ENCODE results near the gene PHAF1.

The PHAF1 gene

GRCh38 chr16:67109407-67110135 lies at the start of gene PHAF1:
Gene PHAF1 (plus strand): TSS chr16:67109941. CDS start chr16:67110176, 235 bp downstream.
- peak; percentile 84 for DNase-seq

DNA sequence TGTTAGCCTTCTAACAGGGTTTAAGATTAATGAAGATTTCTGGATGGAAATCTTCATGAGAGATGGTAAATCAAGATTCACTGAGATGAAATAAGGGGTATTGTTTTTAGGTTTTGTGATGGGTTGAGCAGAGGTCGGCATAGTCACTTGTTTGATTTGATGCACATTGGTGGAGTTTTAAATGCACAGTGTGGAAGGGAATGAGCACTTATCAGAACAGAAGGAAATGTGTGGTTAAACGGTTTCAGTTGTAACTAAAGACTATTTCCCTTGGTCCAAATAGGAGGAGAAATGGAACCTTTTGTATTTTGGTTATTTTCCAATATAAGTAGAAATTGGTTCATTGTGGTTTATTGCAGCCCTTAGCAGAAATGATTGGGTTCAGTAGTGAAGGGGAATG lies 46.7 kb upstream of the PHAF1 start:
- no peak for DNase-seq

DNA sequence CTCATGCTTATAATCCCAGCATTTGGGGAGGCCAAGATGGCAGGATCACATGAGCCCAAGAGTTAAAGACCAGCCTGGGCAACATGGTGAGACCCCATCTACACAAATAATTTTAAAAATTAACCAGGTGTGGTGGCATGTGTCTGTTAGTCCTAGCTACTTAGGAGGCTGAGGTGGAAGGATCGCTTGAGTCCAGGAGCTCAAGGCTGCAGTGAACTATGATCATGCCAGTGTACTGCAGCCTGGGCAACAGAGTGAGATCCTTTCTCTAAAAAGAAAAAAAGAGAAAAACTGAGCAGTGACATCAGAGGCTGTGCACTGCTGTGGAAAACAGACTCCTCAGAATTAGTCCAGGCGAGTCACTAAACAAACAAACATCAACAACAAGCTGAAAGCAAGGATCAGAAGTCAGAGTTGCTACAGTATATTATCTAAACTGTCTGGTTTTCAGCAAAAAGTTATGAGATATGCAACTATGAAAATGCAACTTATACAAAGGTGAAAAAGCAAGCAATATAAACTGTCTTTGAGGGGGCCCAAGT lies 41.5 kb upstream of the PHAF1 start:
- no peak for DNase-seq

GRCh38 chr16:67071476-67072048 lies 38.2 kb upstream of the PHAF1 start:
- no peak for DNase-seq

- no peak for DNase-seq
Observed at GRCh38 chr16:67075331-67075730, 34.4 kb upstream of the PHAF1 start.

DNA sequence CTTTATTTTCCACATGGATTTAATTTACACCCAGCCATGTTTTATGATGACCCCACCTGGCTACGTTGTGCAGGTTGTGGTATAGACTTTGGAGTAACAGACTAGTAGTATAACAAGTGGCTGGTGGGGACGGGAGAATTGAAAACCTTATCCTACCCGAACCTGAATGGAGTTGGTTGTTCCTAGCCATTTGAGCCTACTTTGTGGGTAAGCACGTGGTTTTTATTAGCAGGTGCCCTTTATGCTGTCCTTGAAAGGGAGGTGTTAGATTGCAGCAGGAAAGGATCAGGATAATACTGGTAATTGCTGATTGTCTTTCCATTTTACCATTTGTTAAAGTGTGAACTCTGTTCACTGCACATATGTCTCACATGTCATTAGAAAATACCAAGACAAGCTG lies 31.9 kb upstream of the PHAF1 start:
- DNase-seq: no peak

- DNase-seq: no peak
Observed at GRCh38 chr16:67082100-67082499, 27.6 kb upstream of the PHAF1 start.

GRCh38 chr16:67082891-67083290 lies 26.9 kb upstream of the PHAF1 start:
- DNase-seq: no peak

DNA sequence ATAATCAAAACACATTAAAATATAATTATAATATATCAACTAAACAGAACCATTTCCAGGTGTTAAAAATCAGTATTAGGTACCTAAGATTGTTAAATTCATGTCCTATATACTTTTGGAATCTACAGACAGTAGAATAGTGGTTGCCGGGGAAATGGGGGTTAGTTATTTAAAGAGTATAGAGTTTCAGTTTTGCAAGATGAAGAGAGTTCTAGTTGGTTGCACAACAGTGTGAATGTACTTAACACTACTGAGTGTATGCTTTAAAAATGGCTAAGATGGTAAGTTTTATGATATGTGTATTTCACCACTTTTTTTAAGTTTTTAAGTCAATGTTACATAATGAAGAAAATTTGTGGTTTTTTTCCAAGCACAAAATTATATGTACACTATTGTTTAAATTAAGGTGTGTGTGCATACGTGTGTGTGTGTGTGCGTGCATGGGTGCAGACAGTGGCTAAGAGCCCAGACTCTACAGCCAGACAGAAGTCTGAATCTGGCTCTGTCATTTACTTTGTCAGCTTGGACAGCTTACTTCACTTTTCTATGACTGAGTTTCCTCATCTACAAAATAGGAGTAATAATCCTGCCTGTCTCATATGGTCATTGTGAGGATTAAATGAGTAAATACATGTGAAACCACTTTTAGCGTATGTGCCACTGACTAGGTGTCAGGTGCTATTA lies 25.3 kb upstream of the PHAF1 start:
- no peak for DNase-seq

DNA sequence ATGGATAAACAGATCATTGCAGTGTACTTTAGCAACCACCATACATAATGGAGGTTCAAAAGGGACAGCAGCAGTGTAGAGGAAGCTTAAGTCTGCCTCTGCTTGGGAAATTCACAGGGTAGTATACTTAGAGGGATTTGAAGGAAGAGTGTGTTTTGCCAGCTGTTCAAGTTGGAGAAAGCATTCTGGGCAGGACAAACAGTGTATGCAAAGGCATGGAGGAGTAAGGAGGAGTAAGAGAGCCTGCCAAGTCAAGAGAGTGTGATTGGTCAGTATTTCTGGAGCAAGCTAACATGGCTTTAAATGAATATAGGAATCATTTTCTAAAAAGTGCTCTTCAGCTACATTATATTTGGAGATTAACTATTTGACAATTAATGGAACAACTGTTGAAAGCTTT lies 22.9 kb upstream of the PHAF1 start:
- DNase-seq: no peak

DNA sequence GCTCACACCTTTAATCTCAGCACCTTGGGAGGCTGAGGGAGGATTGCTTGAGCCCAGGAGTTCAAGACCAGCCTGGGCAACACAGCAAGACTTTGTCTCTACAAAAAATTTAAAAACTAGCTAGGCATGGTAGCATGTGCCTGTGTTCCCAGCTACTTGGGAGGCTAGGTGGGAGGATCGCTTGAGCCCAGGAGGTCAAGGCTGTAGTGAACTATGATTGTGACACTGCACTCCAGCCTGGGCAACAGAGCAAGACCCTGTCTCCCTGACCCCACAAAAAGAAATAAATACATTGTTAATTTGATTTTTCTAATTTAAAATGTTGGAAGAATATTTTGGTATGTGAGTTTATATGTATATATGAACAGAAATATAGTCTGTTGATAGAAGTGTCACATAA lies 22.4 kb upstream of the PHAF1 start:
- DNase-seq: no peak

DNA sequence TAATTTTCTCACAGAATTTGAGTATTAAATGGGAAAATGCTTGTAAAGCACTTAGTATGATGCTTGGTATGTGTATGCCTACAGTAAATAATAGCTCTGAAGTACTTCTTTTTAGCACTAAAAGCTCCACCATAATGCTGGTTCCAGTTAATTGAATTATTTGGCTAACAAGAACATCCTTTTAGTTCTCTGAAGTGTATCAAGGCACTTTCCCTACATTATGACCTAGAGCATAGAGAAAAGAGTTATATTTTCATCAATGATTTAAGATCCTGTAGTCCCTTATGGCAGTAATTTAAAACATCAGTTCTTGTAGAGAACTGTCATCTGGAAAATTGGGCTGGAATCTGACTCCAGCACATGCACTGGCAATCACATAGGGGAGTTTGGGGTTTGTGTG lies 21.9 kb upstream of the PHAF1 start:
- no peak for DNase-seq

DNA sequence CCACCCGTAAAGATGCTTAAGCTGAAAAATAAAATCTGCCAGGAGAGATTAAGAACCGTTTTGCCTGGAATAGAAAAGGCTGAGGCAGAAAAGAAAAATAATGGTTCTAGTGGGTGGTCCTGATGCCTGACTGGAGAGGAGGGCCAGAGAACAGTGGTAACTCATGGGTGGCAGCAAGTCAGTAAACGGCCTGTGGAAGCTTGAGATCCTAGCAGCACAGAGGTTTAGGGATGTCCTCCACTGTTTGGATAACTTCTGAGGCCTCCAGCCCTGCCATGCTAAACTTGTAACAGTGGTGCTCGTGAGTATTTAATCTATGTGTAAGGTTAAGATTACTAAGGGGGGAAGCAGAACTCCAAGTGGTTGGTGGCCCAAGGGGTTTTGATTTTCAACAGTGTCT lies 21.2 kb upstream of the PHAF1 start:
- no peak for DNase-seq

DNA sequence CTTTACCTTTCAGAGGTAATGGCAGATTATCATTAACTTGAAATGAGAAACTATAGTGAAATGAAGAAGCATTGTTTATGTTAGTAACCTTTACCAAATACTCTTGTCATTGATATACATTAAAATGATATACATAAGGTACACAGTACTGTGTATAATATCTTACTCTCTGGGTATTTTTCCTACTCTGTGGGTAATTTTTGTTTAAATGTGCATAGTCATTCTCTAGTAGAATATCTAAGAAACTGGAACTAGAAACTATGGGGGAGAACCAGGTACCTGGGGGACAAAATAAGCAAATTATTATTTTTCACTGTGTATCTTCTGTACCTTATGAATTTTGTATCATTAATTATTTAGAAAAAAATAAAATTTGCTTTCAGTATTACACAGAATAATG lies 20.6 kb upstream of the PHAF1 start:
- no peak for DNase-seq

- no peak for DNase-seq
Observed at GRCh38 chr16:67091906-67092566, 17.7 kb upstream of the PHAF1 start.

- DNase-seq: no peak
Observed at GRCh38 chr16:67093098-67093726, 16.5 kb upstream of the PHAF1 start.

DNA sequence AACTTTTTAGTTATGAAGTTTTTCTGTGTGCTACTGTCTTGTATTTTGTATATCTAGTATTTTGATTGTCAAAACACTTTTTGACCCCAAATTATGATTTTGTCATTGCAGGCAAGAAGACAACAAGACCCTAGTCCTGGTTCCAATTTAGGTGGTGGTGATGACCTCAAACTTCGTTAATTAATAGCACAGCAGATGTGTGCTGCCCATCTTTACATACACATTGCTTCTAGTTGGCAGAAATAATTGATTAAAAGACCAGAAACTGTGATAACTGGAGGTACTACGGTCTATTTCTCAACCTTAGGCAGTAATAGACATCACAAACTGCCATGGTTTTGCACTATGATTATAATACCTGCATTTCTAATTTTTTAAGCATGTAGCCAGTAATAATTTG lies 11.1 kb upstream of the PHAF1 start:
- no peak for DNase-seq

DNA sequence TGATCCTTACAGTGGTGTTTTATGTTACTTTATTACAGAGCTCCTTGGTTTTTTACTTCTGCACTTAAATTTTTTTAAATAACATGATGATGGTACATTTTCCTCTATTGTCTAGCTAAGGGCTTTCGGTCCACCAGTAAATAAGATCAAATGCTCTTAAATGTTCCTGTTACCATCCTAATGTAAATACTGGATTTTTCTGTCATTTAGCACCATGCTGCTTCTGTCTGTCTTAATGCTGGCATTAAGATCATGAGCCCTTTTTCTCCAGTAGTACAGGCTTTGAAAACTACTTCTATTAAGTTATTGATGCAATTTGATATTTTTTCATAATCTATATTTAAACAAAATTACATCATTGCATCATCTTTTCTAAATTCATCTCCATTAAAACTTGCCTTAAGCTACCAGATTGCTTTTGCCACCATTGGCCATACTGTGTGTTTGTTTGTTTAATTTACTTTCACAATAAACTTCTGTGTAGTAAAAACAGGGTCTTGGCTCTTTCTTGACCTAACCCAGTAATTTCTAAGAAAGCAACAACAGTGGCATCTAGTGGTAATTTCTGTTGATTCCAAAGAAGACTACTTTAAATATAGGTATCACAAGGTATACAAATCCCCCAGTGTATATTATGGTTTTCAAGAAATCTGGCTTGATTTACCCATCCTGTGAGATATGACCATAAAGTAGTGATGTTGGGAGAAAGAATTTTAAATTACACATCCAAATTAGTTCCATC lies 9.0 kb upstream of the PHAF1 start:
- no peak for DNase-seq

DNA sequence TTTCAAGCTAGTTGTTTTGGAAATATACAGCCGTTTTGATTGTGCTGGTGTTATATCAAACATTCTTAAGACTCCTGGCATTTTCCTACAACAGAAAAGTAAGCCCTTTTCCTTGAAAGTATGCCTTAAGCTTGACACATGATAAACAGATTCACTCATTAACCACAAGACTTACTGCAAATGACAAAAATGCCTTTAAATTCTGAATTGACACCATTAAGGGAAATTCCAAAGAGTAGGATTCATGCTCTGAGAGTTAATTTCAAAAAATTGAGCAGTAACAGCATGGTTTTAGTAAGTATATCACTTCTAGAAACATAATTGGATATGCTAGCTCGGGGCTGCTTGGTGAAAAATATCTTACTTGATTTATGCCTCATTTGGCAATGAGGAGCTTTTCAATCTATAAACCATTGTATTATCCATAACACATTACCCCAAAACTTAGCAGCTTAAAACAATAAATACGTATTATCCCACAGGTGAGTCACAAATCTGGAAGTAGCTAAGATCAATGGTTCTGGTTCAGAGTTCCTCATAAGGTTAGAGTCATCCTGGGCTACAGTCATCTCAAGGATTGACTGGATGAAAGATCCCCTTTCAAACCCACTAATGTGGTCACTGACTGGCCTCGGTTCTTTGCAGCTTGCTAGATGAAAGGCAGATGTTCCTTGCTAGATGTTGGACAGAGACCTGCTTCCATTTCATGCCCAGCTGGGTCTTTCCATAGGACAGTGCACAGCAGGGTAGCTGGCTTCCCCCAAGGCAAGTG lies 8.2 kb upstream of the PHAF1 start:
- DNase-seq: no peak

DNA sequence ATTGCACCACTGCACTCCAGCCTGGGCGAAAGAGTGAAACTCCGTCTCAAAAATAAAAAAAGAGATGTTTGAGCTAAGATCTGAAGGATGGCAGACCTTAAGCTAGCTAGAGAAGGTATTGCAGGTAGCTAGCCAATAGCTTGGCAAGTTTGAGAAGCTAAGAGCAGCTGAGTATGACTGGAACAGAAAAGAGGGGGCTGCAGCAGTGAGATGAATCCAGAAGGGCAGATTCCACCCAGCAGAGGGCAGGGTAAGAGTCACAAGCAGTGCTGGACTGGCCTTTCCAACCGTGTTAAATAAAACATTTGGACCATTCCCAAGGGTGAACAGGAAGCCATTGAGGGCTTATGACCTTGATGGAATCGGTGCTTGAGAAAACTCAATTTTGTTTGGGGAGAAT lies 5.7 kb upstream of the PHAF1 start:
- DNase-seq: no peak

- no peak for DNase-seq
Observed at GRCh38 chr16:67104845-67105244, 4.9 kb upstream of the PHAF1 start.

DNA sequence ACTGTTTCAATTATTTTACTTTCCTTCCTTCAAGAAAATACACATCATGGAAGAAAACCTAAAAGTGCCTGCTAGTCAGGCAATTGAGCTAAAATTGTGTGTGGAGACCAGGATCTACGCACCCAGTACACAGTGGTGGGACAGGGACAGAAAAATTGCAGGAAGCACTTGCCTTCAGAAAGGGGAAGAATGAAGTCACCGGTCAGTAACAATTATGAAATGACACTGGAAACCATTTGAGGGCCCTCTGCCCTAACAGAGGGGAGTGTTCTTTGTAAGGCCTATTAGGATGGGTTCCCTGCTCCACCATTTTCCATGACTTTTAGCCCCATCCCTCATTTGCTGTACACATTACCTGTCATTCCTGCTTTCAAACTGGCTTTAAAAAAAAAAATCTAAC lies 4.5 kb upstream of the PHAF1 start:
- DNase-seq: no peak
